C4-2B (cell line): ENCODE measurements around the gene FRMD3.

Source experiments
- CTCF ChIP-seq: fragments of 450-650 bp; conservative IDR thresholded peaks from 2 replicates; pipeline ENCODE4 v1.5.1; 2017; ENCODE audit warnings: mild to moderate bottlenecking
- ZFX ChIP-seq: fragments of 450-650 bp; IDR thresholded peaks from 2 replicates; pipeline ENCODE4 v1.6.1; 2017

- TF ChIP-seq CTCF (no peak), ZFX (no peak)
These were observed 19.6 kb upstream of the FRMD3 start for GRCh38 chr9:83557771-83558170.
